ENCODE results near the gene EDAR.

The EDAR gene

DNA sequence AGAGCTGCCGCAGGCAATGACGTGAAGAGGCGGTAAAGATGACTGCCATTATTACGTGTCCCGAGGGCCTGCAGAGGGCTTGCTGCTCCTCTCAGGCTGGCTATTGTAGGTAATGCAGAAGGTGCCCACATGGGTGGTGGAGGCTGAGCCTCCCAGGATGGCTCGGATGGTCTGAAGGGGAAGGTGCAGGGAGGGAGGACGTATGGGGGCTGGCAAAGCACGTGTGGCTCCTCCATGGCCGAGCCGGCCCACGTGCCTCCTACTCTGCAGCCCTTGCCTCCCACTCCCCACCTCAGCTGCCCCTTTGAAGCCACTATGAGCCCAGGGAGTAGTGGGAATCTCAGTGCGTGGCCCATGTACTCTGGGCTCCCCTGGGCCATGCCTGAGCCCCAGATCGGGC is 48.9 kb downstream of the EDAR start:
- DNase-seq (ENCODE audit: low read depth in 2 of 2), result no peak

DNA sequence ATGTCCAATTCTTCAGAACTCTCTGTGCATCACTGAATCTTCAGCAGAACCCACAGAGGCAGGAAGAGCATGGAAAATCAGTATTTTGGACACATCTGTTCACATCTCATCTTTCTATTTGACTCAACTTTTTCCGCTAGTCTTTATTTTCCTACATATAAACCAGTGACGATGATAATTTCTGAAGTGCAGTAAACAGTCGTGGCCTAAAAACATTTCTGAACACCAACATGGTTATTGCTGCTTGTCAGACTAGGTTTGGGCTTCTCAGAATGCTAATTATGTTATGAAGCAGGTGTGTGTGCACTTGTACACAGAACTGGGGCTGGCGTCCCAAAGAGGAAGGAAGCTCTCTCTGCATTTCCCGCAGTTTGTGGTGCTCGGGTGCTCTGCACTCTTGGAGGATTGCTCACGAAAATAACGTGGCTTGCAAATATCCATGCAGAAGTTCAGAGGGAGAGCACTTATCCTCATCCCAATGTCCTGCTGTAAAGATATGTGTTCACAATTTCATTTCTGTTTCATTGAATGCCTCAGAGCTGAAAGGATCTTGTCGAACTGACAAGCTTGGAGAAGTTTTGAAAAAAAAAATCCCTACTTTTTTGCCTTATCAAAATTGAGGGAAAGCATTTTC is 50.8 kb downstream of the EDAR start:
- no peak for DNase-seq (ENCODE audit: low read depth in 2 of 2)

DNA sequence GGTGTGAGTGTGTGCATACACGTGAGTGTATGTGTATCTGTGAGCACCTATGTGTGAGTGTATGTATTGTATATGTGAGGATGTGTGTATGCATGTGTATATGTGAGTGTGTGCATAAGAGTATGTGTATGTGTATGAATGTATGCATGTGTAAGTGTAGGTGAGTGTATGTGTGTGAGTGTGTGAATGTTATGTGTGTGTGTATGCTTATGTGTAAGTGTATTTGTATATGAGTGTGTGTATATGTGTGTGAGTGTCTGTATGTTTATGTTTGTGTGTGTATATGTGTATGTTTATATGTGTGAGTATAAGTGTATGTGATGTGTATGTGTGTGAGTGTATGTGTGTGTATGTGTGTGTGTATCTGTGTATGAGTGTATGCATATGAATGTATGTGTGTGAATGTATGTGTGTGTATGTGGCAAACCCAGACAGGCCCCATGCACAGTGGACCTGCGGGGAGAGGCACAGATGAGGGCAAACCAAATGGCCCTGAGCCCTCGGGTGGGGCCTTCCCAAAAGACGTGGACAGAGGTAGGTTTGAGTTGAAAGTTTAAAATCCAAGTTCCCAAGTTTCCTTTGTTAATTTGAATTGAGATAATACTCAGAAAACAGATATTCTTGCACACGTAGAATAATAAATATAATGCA is 51.5 kb downstream of the EDAR start:
- no peak for DNase-seq (ENCODE audit: low read depth in 2 of 2)

DNA sequence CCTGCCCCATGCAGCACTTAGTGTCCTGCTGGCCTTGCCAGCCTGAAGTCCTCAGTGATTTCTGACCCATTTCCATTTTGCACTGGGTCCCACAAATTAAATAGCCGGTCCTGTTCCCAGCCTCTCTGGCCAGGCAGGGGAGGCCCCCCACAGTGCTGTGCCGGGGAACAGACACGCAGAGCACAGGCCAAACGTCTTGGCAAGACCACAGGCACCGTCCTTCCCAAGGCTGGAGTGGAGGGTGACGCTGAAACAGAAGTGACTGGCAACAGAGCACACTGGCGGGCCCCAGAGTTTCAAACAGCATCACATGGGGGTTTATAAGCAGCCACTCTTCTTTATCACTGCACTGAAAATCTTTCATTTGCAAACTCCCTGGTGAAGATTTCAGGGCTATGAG is 52.2 kb downstream of the EDAR start:
- no peak for DNase-seq (ENCODE audit: low read depth in 2 of 2)

DNA sequence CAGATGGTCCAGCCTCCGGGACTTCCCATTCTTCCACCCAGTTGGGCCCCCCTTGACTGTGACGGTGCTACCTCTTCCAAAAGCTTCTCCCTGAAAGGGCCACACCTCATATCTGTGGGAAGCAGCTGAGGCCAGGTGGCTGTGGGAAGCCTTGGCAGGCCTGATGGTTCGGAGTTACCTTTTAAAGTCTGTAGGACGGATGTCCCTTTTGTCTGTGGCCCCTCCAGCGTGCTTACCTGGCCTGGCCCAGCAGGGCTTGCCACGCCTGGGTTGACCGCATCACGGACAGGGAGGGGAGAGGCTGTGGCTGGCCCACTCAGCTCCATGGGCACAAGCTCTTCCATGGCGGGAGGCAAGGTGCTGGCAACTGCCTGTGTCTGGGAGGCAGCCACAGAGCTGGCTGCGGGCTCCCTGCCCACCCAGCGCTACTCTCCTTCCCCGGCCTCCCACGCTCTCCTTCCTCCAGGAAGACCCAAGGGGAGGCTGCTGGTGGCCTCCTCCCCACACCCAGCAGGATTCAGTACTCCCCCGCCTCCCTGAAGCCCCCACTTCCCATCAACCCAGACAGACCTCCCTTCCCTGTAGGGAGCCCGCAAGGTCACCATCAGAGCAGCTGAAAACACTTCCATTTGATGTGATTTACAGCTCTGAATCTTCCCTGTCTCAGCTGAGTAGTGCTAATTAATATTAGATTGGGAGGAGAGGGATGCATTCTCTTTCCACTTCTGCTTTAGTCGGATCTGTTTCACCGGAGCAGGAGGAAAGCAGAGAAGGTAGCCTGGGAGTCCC is 52.8 kb downstream of the EDAR start:
- no peak for DNase-seq (ENCODE audit: low read depth in 2 of 2)

DNA sequence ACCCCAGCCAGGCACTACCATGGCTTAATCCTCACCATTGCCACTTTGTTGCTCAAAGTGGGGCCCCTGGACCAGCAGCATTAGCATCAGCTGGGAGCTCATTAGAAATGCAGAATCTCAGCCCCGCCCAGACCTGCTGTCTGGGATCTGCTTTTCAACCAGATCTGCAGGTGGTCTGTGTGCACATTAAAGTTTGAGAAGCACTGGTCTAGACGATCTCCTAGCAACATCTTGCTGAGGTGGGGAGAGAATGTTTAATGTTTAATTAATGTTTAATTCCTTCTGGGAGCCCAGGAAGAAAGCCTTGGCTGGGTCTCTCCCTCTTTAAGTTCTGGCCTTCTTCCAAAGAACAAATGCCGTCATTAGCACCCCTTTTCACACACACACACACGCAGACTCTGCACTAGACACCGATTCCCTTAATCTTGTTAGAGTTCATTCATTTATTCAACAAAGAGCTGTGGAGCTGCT is 53.7 kb downstream of the EDAR start:
- DNase-seq (ENCODE audit: low read depth in 2 of 2), result no peak

DNA sequence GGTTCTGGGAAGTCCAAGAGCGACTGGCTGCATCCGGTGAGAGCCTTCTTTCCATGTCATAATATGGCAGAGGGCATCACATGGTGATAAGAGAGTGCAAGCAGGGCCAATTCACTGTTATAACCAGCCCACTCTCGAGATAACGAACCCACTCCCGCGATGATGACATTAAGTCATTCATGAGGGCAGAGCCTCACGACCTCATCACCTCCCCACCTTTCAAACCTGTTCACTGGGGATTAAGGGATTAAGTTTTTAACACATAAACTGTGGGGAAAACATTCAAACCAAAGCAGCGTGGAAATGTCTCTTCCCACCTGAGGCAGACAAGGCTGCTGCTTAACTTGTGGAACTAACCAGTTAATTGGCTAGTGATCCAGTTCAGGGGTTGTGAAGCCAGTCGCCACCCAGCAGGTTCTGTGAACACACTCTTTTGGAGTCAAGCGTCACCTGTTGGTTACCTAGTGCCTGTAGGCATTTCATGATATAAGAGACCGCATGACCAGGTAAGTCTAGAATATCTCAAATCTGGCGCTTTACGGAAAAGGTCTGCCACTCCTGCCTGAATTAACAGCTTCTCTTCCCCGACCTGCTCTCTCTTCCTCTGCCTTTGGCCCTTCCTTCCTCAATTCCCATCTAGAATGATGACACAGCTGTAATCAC is 54.3 kb downstream of the EDAR start:
- DNase-seq (ENCODE audit: low read depth in 2 of 2), result no peak

DNA sequence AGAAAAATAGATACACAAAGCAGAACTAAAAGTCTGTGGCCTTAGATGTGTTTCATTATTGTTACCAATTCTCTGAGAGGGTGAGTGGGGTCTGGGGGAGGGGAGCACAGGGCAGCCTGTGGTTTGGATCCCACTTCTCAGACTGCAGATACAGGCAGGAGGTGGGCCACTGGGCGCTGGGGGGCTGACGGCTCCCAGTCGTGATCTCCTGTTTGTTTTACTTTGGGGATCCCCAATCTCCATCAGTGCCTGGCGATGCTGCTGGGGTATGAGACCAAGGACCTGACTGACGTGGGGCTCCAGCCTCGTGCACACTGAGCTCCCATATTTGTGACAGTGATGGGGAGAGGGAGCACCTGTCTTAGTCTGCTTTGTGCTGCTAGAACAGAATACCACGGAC is 54.9 kb downstream of the EDAR start:
- no peak for DNase-seq (ENCODE audit: low read depth in 2 of 2)

DNA sequence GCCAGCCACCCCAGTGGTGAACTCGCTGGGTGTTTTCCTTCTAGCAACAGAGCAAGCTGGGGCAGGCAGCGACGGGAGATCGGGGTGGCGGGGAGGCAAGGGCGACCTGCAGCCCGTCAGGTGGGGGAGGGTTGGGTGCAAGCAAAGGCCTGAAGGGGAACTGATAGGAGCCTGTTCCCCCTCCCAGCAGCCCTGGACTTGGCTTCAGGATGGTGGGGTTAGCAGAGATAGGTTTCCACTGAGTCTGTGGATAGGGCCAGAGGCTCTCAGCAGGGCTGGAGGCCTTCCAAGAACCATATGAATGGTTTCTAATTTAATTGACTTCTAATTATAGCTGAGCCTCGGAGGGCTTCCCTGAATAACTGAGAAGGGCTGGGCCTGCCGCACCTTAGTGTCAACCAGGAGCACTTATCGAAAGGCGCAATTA is 55.3 kb downstream of the EDAR start:
- no peak for DNase-seq (ENCODE audit: low read depth in 2 of 2)

DNA sequence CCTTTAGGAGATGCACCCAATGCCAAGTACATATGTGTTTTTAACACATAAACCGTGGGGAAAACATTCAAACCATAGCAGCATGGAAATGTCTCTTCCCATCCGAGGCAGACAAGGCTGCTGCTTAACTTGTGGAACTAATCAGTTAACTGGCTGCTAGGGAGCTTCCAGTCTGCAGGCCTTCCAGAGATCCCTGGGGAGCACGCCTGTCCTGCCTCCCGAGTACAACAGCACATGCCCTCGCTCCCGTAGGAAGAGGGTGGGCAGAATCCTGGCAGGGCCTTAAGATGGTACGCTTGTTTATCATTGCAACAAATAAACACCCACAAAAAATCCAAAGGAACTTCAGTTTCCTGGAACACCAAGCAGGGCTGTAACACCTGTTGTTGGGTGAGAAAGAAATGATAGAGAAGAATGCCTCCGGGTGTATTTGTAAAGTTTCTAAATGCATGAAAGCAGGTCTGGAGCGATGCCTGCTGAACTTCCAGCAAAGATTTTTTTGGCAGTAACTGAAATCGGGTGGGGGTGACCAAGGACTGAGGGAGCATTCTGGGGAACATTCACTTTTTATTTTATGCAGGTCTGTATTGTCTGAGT is 56.2 kb downstream of the EDAR start:
- DNase-seq (ENCODE audit: low read depth in 2 of 2), result no peak

DNA sequence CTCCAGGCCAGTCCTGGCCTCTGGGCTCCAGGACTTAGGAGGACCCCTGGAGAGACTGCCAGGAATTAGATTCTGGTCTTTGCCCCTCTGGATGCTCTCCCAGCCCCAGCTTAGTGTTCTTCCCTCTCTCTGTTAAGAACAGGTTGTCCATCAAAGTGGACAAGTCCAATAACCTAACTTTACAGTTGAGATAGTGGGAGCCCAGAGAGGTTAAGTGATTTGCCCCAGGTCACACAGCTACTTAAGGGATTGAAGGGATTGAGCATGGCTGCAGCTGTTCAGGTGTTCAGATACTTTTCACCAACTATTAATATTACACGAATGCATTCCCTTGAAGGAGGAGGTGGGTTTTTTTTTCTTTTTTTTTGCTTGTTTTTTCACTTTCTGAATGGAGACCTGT is 57.6 kb downstream of the EDAR start:
- DNase-seq (ENCODE audit: low read depth in 2 of 2), result no peak

DNA sequence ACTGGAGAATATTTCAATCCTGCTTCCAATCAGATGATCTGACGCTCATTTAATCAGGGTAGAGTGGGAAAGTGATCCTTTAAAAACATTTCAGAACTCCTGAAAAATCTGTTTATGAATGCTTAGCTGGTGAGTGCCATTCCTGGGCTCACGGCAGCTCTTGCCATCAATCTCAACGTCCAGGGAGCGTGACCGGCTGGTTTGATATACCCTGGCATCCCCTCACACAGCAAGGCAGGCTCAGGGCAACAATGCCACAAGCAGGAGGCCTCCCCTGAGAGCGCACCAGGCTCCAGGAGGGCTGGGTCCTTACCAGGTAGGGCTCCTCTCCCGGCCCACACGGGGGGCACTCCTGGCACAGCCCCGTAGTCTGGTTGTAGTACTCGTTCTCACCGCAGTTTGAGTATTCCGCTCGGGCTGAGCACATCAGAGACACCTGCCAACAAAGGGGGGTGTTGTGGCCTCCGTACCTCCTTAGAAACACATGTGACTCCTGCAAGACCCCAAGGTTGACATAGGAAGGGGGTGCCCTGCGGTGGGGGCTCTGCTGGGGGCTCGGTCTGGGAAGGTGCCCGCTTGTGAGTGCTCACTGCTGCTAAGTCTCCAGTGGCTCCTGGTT is 59.1 kb downstream of the EDAR start:
- DNase-seq (ENCODE audit: low read depth in 2 of 2), result no peak

DNA sequence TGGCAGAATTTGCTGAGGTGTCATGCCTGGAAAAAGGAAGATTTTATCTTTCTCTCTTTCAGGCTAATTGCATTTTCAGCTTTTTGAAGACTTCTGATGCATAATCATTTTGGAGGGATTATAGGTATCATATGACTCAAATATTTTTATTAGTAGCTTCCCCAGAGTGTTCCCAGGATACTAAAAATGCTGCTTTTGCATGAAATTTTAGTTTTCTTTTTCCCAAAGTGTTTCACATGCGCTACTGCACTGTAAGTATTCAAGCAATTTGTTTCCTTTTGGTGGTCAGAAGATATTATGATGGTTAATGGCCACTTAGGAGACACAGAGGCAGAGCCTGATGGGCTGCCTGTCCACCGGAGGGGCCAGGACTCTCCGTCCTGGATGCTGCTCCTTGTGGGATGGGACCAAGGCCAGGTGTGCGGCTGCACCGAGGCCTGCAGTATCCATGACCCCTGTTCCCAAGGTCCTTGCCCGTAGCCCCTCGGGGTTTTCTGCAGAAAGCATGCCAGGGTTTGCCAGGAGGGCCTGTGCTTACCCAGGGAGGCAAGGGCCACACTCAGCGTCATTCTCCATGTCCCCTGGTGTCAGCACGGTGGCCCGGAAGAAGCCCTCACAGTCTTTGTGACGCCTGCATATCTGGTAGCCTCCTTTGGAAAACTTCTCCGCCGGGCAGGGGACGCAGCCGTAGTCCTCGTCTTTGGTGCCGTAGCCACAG is 60.2 kb downstream of the EDAR start:
- DNase-seq (ENCODE audit: low read depth in 2 of 2), result no peak

DNA sequence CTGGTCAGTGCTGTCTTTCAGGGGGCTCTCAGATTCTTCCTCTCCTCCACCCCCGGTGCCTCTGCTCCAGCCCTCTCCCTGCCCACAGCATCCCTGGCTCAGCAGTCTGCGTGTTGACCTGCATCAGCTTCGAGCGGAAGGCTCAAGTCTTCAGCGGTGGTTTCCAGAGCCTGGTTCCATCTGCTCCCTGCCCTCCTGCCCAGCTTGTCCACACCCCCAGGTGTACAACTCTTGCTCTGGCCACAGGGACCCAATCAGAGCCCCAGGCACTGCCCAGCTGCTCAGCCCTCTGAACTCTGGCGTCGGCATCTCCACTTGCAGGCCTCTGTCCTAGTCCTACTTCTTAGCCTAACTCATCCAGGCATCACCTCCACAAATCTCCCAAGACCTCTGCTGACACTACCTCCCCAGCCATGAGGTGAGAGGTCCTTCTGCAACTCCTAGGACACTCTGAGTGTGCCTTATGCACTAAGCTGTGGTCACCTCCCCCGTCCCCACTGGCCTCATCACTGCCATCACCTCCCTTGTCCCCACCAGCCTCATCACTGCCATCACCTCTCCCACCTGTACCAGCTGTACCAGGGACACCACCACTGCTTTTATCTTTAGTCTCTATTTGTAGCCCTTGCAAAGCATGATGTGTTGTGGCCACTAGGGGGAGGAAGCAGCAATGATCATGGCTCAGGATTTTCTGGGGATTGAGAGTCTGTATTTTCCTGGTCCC is 60.9 kb downstream of the EDAR start:
- DNase-seq (ENCODE audit: low read depth in 2 of 2), result no peak

DNA sequence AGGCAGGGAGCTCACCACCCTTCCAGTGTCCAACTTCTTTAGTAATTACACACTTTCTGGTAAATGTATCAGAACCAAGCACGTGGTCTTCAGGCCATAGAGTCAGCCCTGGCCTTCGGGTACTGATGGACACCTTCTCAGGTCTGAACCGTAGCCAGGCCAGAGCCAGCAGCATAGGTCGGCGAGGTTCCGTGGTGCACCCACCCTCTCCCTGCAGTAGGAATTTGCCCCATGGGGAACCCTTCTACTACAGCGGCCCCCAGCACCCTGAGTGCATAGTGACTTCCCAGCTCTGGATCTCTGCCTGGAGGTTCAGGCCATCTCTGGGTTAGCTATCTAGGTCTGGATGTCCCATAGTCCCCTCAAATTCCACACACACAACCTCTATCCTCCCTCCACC is 61.6 kb downstream of the EDAR start:
- no peak for DNase-seq (ENCODE audit: low read depth in 2 of 2)

DNA sequence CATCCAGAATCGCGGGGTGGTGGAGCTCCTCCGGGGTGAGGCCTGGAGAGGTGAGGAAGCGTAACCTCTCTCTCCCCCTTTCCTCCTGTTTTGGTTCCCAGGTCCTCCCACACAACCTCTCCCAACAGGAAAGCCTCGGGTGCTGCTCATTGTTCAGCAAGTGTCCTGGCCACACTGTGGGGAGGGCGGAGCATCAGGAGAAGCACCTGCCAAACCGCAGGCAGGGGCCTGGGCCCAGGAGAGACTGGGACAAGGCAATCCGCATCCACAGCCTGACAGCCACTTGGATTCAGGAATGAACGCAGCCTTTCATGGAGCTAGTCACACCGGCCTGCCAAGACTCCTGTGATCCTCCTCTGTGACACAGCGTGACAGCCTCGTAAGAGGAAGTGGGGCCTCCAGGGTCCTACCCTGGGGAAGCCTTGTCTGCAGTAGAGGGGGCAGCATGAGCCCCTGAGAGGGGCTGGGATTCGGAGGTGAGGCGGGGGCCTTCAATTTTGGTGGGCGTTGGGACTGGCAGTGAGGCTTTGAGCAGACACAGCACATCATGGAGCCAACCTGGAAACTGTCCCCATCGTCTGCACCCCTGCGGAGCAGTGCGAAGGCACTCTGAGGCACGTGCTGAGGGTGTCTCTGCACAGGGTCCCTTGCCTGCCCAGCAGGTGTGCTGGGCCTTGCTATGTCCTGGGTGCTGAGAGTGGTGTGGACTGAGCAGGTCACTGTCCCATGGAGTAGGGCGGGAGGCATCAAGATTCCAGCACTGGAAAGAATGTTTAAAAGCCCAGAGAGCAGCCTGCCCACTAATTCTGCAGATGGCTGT is 62.2 kb downstream of the EDAR start:
- no peak for DNase-seq (ENCODE audit: low read depth in 2 of 2)

DNA sequence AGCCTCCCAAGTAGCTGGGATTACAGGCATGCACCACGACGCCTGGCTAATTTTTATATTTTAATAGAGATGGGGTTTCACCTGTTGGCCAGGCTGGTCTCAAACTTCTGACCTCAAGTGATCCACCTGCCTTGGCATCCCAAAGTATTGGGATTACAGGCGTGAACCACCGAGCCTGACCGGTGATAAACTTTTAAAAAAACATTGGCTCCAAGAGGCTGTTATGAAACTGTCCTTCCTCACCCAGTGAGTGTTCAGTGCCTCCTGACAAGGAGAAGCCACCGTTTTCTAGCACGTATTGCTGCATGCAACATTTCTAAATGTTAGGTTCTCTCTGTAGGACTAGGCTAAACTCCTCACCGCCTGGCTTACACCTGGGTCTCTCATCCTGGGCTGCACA is 63.3 kb downstream of the EDAR start:
- DNase-seq (ENCODE audit: low read depth in 2 of 2), result no peak

DNA sequence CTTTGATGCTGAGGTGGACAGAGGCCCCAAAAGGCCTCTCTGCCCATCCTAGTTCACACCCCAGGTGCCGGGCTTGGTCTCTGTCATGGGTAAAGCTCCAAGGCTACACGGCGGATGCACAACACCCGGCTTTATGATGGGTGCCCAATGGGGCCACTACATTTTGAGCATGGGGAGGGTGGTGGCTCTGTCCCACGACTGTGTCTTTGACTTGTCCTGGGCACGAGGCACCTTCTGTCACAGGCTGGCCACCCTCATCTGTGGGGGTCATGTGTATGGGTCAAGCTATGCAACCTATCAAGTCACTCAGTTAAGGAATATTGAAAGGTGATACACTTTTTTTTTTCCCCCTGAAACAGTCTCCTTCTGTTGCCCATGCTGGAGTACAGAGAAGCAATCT is 63.7 kb downstream of the EDAR start:
- no peak for DNase-seq (ENCODE audit: low read depth in 2 of 2)

DNA sequence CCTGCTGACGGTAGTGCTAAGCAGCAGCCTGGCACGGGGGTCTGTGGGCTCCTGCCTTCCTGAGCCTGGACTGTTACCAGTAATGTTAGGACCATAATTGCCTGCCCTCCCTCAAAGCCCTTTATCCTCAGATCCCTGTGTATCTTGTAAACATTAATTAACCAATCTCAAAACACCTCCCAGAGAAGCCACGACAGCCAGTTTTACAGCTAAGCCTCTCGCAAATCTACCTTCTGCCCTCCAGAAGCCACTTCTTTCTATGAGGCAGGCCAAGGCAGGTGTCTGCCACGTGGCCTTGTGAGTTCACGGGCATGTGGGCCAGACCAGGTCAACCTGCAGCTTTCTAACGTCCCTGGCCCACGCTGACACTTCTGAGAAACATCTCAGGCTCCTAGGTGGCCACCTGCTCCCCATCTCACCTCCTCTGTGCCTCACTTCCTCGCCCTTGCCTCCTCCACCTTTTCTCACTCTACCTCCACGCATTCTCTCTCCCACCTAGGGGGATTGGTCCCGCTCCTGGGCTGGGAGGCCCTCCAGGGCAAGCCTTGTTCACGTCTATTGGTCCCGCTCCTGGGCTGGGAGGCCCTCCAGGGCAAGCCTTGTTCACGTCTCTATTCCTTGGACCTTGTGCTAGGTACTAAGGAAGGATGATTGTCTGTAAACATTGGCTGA is 64.3 kb downstream of the EDAR start:
- DNase-seq (ENCODE audit: low read depth in 2 of 2), result no peak
